NCI-H146 treated with DMSO at 0.1 percent for 48 hours (cell line): Measurements from ENCODE around the gene MYO16.

Source experiments
- DNase-seq: peaks from one replicate; lab custom pipeline; 2025; ENCODE audit not compliant: unreplicated experiment; lab: John Stamatoyannopoulos, UW

Gene MYO16

DNA sequence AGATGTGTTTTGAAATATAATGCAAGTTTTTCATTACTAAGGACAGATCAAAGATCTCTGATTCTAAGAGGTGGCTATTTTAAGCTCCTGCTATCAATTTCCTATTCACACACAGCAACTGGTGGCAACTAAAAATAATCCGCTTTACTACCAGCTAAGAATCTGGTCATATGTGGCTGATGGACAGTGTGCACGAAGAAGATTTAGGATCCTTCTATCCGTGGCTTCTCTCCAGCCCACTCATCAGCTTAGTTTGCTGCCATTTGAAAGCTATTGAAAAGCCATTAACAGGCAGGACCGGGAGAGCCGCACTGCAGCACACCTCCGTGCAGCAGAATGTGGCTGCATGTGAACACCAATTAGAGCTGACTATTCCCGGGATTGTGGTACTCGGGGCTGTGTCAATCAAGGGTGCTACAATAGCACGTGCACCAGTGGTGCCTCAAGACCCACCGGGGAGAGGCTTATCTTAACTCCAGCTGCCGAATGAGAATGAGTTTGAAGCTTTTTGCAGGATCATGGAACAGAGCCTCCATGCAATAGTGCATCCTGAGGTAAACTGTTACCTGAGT lies at the start of gene MYO16:
Gene MYO16, plus strand, starts transcription at position 431 of the 572 bp plus-strand sequence. CDS start 234 bp downstream, outside the sequence.
- DNase-seq, result no peak

- no peak for DNase-seq
Observed at GRCh38 chr13:108586826-108587225, 42.6 kb upstream of the MYO16 start.

DNA sequence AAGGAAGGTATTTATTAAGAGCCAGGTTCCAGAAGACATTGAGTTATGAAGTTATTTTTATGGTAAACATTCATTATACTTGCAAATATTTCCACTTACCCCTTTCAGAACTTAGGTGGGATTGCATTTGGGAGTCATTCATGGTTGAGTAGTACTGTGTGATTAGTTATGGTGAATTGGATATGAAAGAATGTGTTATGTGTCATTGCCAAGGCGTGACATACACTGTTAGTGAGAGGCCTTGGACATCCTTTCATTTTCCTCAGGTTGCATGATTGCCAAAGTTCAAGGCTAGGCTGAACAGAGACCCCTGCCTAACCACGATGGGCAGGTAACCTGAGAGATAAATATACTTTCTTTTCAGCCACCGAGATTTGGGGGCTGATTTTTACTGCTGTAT lies 40.9 kb upstream of the MYO16 start:
- DNase-seq, result no peak

GRCh38 chr13:108594153-108594552 lies 35.3 kb upstream of the MYO16 start:
- no peak for DNase-seq

DNA sequence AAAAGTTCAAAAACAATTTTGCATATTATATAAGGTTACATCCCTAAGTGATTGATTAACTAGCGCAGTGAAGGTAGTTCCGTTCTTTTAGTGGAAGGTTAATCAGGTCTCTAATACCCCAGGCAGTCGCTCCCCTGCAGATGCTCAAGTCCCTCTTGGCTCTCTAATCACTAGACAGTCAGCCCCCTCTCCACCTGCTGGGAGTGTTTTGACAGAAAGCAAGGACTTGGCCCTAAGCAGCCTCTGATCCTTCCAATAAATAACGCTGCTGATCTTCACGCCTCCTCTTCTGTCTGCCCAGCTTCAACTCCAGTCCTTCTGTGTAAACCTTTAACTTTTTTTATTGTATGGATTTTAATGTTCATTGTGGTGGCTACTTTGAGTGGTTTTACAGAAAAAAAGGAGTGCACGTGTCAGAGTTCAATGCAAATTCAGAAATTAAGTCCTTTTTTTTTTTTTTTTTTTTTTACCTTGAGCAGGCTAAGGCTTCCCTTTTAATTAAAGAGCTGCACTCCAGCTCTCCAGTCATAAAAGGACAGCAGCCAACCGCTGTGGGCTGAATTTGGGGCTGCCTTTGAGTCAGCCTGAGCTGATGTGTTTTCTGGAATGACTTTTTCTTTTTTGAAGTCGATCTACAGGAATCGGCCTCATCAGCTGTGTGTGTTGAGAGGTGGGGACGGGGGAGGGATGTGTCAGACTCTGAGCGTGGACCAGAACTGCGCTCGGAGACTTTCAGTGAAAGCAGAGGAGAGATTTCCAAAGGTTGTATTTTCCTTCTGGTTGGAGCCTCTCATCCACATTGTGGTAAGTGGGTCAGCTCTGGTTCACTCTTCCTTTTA lies 33.8 kb upstream of the MYO16 start:
- no peak for DNase-seq

DNA sequence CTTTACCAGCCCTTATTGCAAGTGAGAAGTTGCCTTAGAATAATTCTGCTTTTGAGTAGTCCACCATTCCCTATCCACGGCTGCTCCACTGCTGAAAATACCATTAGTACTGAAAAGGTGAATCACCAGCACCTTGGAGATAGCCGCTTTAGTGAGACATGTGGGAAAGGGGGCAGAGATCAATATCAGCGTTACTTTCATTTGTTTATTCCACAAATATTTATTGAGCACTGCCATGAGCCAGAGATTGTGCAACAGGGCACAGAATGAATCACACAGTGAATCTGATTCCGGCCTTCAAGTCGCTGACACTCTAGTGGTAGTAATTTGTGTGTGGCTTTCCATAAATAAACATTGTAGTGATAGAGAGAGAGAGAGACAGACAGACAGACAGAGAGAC lies 31.5 kb upstream of the MYO16 start:
- DNase-seq, result no peak

DNA sequence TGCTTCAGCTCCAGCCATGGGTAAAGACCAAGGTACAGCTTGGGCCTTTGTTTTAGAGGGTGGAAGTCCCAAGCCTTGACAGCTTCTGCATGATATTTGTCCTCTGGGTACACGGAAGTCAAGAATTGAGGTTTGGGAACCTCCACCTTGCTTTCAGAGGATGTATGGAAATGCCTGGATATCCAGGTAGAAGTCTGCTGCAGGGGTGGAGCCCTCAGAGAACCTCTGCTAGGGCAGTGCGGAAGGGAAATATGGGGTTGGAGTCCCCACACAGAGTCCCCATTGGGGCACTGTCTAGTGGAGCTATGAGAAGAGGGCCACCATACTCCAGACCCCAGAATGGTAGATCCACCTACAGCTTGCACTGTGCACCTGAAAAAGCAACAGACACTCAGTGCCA lies 23.0 kb upstream of the MYO16 start:
- DNase-seq, result no peak

DNA sequence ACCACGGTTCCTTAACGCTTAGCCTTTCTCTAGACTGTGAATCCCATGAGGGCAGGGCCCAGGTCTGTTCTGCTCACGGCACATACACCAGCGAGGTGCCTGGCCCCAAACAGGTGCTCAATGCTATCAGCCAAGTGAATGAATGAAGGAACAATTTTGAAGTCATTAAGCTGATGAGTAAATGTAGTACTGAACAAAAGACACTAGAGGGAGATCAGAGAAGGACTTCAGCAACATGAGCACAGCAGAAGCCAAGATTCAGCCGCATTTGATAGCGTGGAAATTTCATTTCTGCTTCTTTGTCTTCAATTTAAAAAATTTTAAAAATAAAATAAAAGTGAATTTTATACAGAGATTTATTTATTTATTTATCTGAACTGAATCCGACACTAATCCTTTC lies 20.1 kb upstream of the MYO16 start:
- no peak for DNase-seq

DNA sequence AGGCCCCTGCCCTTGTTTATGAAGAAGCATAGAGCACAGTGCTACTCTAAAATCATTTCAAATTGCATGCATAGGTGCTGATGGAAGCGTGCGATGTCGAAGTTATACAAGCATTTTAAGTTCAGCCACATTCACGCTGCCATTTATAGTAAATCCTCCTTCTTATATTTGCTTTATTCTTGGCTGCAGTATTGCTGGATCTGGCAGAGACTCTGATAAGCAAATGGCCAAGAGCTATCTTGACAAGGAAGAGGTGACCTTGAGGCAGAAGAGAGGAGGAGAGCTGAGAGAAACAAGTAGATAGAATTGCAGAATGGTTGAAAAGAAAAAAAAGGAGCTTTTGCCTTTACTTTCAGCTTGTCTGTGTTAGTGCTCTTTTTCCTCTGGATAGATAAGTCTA lies 18.9 kb upstream of the MYO16 start:
- DNase-seq, result no peak

DNA sequence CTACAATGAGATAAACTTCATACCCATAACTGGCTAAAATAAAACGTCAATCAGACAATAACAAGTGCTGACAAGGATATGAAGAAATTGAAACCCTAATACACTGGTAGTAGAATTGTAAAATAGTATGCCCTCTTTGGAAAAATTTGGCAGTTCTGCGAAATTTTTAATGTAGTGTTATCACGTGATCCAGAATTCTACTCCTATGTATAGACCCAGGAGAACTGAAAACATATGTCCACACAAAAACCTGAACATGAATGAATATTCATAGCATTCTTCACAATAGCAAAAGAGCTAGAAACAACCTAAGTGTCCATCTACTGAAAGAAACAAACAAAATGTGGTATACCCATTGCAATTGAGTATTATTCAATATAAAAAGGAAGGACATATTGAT lies 14.2 kb upstream of the MYO16 start:
- no peak for DNase-seq

DNA sequence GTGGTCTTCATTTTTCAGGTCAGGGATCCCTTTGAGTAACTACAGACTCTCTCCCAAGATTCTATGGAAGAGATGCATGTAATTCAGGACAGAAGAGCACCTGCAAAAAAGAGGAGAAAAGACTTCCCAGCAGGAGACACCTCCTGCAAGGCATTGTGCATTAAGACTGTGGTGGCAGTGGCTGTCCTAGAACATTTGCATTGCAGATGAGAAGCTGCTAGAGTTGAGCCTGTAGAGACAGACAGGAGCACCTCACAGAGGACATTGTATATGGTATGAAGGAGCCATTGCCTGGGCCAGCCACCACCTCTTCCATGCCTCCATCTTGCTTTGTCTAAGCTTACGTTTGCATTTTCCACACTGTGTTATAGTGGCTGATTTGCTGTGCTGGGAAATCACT lies 11.2 kb upstream of the MYO16 start:
- no peak for DNase-seq

- DNase-seq, result no peak
Observed at GRCh38 chr13:108621462-108621861, 7.9 kb upstream of the MYO16 start.

GRCh38 chr13:108624108-108624507 lies 5.3 kb upstream of the MYO16 start:
- DNase-seq, result no peak

DNA sequence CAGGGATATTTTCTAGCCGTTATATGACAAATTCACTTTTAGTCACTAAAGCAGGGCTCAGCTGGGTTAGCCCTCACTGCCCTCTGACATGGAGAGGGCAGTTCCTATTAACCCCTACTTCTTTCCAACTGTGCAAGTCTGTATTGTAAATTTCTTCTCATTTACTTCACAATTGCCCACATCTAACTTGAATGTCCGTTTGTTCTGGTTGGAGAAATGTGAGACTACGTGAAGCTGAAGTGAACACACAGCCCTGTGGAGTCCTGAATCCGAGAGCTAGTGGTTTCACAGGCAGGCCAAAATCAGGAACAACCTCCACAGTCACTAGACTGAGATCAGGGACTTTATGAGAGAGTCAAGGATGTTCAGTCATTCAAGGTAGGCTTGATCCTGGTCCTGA lies 4.4 kb upstream of the MYO16 start:
- DNase-seq, result no peak

GRCh38 chr13:108629988-108630387 lies 577 bp downstream of the MYO16 start:
- no peak for DNase-seq

DNA sequence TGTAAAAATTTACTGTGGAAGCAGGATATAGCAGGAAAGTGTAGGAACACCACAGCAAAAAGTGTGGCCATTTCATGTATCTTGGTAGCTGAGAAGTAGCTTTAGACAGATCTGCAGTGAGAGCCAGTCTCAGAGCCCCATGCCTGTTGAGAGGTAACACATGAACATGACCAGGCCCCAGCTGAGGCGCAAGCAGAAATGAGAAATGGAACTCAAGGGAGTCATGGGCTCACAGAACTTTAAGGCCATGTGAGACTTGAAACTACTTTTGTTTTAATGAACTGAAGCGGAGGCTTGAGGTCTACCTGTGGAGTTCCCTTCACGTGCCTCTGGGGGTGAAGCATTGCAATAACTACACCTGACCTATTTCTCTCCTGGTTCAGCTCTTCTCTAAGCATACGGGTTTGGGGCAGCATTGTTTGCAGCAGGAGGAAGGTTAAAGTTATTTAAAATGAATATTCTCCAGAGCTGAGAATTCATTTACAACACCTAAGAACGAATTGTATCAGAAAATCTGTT lies 3.3 kb downstream of the MYO16 start:
- no peak for DNase-seq

DNA sequence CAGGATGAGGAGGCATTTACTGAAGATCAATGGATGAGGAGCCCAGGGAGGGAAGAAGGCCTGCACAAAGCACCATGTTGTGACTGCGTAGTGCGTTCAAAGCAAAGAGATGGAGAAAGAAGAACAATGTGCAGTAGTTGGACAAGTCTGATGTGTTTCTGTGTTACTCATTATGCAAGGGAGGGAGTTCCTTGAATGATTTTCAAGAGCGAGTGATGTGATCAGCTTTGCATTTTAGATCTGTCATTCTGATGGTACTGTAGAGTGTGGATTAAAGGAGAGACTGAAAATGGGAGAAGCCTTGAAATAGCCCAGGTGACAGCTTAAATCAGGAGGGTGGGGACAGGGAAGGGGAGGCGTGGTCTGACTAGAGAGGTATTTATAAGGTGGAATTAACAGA lies 9.5 kb downstream of the MYO16 start:
- DNase-seq, result no peak

DNA sequence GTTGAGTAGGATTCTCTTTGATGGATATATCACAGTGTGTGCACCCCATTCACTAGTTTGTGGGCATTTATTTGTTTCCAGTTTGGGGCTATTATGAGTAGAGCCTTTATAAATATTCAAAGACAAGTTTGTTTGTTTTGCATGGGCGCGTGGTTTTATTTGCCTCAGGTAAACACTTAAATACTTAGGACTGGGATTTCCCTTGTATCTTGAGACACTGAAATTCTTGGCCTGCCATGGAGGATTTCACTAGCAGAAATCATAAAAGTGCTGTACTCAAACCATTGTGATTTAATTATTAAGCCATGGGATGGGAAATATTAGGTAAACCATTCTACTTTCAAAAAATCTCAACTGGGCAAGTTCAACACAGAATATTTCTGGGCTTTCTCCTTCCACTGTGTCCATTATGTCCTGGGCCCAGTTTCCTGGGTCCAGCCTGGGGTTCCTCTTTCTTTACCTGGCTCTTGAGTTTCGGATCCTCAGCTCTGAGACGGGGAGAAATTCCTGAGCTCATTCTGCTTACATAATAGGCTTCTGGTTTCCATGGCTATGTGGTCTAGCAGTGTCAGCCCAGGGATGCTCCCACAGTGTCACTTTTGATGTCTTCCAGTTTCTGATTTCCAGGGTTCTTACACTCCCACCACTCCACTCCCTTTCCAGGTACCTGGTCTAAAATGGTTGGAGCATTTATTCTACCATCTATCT lies 14.4 kb downstream of the MYO16 start:
- no peak for DNase-seq

DNA sequence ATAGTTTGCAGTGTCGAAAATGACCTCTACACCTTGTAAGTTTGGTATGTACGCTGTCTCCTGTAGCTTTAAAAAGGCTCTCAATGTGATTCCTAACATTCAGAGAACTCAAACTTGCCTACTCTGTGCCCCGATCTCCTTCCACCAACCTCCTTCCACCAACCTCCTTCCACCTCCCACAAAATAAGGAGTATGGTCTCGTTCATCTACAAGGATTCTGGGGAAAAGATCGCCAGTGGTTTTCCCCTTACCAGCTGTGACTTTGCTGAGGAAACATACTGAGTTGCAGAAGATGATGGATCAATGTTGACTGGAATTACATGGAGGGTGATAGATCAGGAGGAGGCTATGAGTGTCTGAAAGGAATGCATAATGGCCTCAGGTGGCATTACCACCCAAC lies 16.0 kb downstream of the MYO16 start:
- DNase-seq, result no peak

- no peak for DNase-seq
Observed at GRCh38 chr13:108650271-108650670, 20.9 kb downstream of the MYO16 start.

GRCh38 chr13:108656742-108657141 lies 27.3 kb downstream of the MYO16 start:
- DNase-seq, result no peak

DNA sequence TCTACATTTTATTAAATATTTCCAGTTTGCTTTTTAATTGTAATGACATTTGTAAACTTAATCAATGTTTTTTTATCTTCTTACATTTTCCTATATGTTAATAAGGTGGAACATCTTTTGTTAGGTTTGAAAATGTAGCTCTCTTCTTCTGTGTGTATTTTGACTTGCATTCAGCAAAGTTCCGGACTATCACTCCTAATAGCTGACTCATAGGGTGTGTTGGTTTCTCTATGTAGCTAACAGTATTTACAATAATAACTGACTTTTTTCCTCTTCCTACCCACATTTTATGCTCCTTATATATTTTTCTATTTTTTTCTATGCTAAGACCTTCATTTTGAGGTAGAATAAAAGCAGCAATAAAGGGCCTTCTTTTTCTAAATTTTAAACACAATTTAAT lies 28.1 kb downstream of the MYO16 start:
- no peak for DNase-seq
